ENCODE data around the gene JADE3. TPM values are rescaled to one million over a fixed set of nuclear protein-coding genes. Genes with fewer than 3 reads are reported as not detected.

JADE3 gene
- total RNA-seq, 2 experiments from 2014 or later = 0.64 to 0.96 TPM

DNA sequence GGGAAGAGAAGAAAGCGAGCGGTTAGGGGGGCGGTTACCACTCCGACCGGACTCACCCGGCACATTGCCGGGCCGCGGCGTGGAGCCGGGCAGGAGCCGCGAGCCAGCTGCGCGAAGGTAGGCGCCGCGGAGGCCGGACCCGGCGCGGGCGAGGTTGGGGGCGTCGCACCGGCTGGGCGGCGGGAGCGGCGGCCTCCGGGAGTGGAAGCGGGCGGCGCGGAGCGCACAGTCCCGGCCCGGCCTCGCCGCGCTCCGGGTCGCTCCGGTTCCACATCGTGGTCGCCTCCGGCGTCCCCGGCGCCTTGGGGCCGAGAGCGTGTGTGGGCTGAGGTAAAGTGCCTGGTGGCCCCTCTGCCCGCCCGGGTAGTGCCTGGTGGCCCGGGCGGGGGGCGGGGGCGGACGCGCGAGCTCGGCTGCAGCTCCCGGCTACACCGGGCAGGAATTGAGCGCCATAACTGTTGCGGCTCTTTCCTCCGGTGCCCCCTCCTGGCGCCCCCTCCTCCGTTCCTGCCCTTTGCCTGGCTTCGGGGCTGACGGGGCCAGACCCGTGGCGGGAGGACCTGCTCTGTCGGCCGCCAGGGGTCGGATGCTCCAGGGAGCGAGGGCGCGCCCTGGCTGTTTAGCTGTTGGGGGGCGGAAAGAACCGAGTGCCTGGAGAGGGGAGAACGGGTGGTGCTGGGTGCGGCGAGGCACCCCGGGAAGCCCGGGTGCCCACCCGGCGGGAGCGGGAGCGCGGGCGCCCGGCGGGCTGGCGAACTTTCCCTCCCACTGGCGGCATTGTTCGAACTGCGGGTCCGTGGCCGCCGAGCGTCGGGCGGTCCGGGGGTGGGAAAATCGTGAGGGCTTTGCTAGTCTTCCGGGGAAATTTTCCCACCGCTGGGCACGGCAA is 626 bp downstream of the JADE3 start:
- CTCF ChIA-PET = interaction anchor here (0.5 to 2.1 kb wide), 3 partner anchors 9 to 633 kb away, joined by 3 to 7 read pairs (median 3); no protein-coding TSS in a partner anchor
- POLR2A ChIA-PET = no interaction called here

GRCh38 chrX:46913667-46914066 is 1.4 kb downstream of the JADE3 start:
- no peak for DNase-seq
- H3K4me1 Mint-ChIP-seq = peaks cover 8% of the 10 kb centered on the region
- H3K27ac Mint-ChIP-seq = no peak overlapping the region
- peaks cover 61% of the 10 kb centered on the region for H3K27me3 Mint-ChIP-seq
- peak overlapping the region; percentile 73 for H3K4me3 Mint-ChIP-seq
- H3K9me3 Mint-ChIP-seq = no peaks in the 10 kb centered on the region
- POLR2A ChIA-PET = no interaction called here
- CTCF ChIA-PET = interaction anchor here (0.5 to 2.1 kb wide), 4 partner anchors 9 to 632 kb away, joined by 3 to 7 read pairs (median 4); no protein-coding TSS in a partner anchor
- H3K36me3 Mint-ChIP-seq (ENCODE audit: low read depth) = peaks cover 2% of the 10 kb centered on the region

More for the DNA sequence above, 626 bp downstream of the JADE3 start:
- Mint-ChIP-seq H3K4me3 (peak overlapping the region; percentile 73), H3K9me3 (no peaks in the 10 kb centered on the region), H3K27me3 (peaks cover 65% of the 10 kb centered on the region), H3K27ac (no peak overlapping the region), H3K36me3 (ENCODE audit: low read depth) (peaks cover 2% of the 10 kb centered on the region), H3K4me1 (peaks cover 8% of the 10 kb centered on the region)
- peak; percentile 18 for DNase-seq

DNA sequence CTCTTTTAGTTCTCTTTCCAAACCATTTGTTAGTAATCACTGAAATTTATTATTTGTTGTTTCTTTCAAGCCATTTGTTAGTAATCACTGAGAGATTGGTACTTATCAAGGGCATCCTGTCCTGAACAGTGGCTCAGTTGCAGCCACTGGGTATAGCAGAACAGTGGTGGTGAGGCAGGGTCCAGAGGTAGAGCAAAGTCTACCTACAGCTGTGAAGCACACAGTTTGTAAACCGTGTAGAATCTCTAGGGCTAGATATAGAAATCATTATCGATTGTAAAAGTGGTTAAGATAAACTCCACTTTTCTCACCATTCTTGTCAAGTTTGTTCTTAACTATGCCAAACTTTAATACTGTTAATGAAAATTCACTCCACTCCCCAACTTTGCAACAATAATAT is 4.1 kb downstream of the JADE3 start:
- Mint-ChIP-seq H3K9me3 (no peaks in the 10 kb centered on the region), H3K4me3 (no peak overlapping the region), H3K27me3 (peaks cover 46% of the 10 kb centered on the region), H3K27ac (no peak overlapping the region), H3K36me3 (ENCODE audit: low read depth) (peaks cover 2% of the 10 kb centered on the region), H3K4me1 (peaks cover 8% of the 10 kb centered on the region)
- ChIA-PET CTCF (interaction anchor here (0.5 kb wide), 1 partner anchor 96 kb away, joined by 7 read pairs; no protein-coding TSS in a partner anchor), POLR2A (no interaction called here)
- DNase-seq = no peak

DNA sequence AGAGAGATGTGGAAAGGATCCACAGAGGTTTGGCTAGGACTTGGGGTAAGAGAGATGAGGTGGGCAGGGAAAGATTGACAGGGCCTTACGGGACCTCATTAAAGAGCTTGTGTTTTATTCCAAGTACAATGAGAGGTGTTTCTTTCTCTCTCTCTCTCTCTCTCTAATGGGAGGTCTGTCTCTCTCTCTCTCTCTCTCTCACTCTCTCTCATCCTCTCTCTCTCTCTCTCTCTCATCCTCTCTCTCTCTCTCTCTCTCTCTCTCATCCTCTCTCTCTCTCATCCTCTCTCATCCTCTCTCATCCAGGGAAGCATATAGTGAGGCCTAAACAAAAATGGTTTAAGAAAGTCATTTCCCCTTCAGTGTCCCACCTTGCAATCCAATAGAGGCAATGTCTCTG is 5.4 kb downstream of the JADE3 start:
- Mint-ChIP-seq H3K9me3 (no peaks in the 10 kb centered on the region), H3K4me3 (no peak overlapping the region), H3K27ac (no peak overlapping the region), H3K4me1 (peaks cover 8% of the 10 kb centered on the region), H3K36me3 (ENCODE audit: low read depth) (peaks cover 2% of the 10 kb centered on the region), H3K27me3 (peaks cover 42% of the 10 kb centered on the region)
- DNase-seq = no peak
- ChIA-PET CTCF (interaction anchor here (0.9 kb wide), 1 partner anchor 14 kb away, joined by 3 read pairs; no protein-coding TSS in a partner anchor), POLR2A (no interaction called here)

GRCh38 chrX:46918434-46918833 is 6.2 kb downstream of the JADE3 start:
- H3K9me3 Mint-ChIP-seq = no peaks in the 10 kb centered on the region
- peaks cover 7% of the 10 kb centered on the region for H3K4me1 Mint-ChIP-seq
- POLR2A ChIA-PET = no interaction called here
- CTCF ChIA-PET = interaction anchor here (1.0 kb wide), 1 partner anchor 10 kb away, joined by 3 read pairs; no protein-coding TSS in a partner anchor
- no peak for DNase-seq
- H3K27me3 Mint-ChIP-seq = peaks cover 42% of the 10 kb centered on the region
- H3K36me3 Mint-ChIP-seq (ENCODE audit: low read depth) = peaks cover 2% of the 10 kb centered on the region
- H3K27ac Mint-ChIP-seq = no peak overlapping the region
- no peak overlapping the region for H3K4me3 Mint-ChIP-seq

DNA sequence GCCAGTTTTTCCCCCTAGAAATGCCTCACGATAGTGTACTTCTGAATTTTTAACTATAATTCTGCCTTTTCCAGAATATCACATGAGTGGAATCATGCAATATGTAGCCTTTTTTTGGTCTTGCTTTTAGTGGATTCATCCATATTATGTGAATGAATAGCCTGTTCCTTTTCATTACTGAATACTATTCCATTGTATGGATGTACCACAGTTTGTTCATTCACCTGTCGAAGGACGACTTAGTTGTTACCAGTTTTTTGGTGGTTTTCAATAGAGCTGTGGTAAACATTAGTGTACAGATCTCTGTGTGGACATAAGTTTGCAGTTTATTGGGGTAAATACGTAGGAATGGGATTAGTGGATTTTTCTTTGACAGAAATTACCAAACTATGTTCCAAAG is 8.0 kb downstream of the JADE3 start:
- ChIA-PET CTCF (no interaction called here), POLR2A (no interaction called here)
- no peak overlapping the region for H3K27ac Mint-ChIP-seq
- DNase-seq = no peak
- no peak overlapping the region for H3K4me3 Mint-ChIP-seq
- H3K9me3 Mint-ChIP-seq = no peaks in the 10 kb centered on the region
- no peaks in the 10 kb centered on the region for H3K4me1 Mint-ChIP-seq
- no peaks in the 10 kb centered on the region for H3K36me3 Mint-ChIP-seq (ENCODE audit: low read depth)
- H3K27me3 Mint-ChIP-seq = peaks cover 24% of the 10 kb centered on the region

- no peaks in the 10 kb centered on the region for H3K36me3 Mint-ChIP-seq (ENCODE audit: low read depth)
- DNase-seq = no peak
- POLR2A ChIA-PET = no interaction called here
- no peak overlapping the region for H3K27ac Mint-ChIP-seq
- CTCF ChIA-PET = no interaction called here
- no peaks in the 10 kb centered on the region for H3K4me1 Mint-ChIP-seq
- H3K9me3 Mint-ChIP-seq = no peaks in the 10 kb centered on the region
- no peak overlapping the region for H3K4me3 Mint-ChIP-seq
- H3K27me3 Mint-ChIP-seq = peaks cover 7% of the 10 kb centered on the region
Observed at GRCh38 chrX:46922611-46923010, 10.4 kb downstream of the JADE3 start.

DNA sequence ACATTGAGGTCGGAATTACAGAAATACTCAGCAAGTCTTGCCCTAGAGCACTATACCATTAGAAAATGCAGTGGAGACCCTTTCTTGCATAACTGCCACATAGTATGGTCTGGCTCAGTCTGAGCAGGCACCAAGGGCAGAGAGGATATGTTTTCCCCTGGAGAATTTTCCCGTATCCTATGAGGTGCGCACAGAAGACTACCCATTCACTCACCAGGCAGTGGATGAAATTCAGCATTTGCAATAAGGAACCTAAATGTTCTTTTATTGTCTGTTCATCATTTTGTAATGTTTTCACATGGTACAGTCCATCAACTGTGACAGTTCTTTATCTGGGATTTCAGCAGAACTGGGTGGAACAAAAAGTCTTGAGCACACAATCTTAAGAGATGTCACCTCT is 15.5 kb downstream of the JADE3 start:
- H3K27me3 Mint-ChIP-seq = peaks cover 3% of the 10 kb centered on the region
- ChIA-PET CTCF (no interaction called here), POLR2A (no interaction called here)
- H3K27ac Mint-ChIP-seq = no peak overlapping the region
- H3K36me3 Mint-ChIP-seq (ENCODE audit: low read depth) = no peaks in the 10 kb centered on the region
- H3K4me3 Mint-ChIP-seq = no peak overlapping the region
- H3K4me1 Mint-ChIP-seq = no peaks in the 10 kb centered on the region
- DNase-seq = no peak
- no peaks in the 10 kb centered on the region for H3K9me3 Mint-ChIP-seq

GRCh38 chrX:46929439-46930261 is 17.4 kb downstream of the JADE3 start:
- peaks cover 3% of the 10 kb centered on the region for H3K27me3 Mint-ChIP-seq
- H3K4me3 Mint-ChIP-seq = no peak overlapping the region
- H3K4me1 Mint-ChIP-seq = no peaks in the 10 kb centered on the region
- H3K36me3 Mint-ChIP-seq (ENCODE audit: low read depth) = no peaks in the 10 kb centered on the region
- ChIA-PET POLR2A (no interaction called here), CTCF (interaction anchor here (1.0 to 1.5 kb wide), 3 partner anchors 10 to 16 kb away, joined by 3 read pairs; no protein-coding TSS in a partner anchor)
- H3K9me3 Mint-ChIP-seq = no peaks in the 10 kb centered on the region
- H3K27ac Mint-ChIP-seq = no peak overlapping the region
- no peak for DNase-seq

GRCh38 chrX:46935295-46935694 is 23.1 kb downstream of the JADE3 start:
- CTCF ChIA-PET = no interaction called here
- Mint-ChIP-seq H3K9me3 (no peaks in the 10 kb centered on the region), H3K4me1 (no peaks in the 10 kb centered on the region), H3K36me3 (ENCODE audit: low read depth) (no peaks in the 10 kb centered on the region), H3K27me3 (peaks cover 2% of the 10 kb centered on the region), H3K4me3 (no peak overlapping the region), H3K27ac (no peak overlapping the region)
- POLR2A ChIA-PET = no interaction called here
- no peak for DNase-seq

DNA sequence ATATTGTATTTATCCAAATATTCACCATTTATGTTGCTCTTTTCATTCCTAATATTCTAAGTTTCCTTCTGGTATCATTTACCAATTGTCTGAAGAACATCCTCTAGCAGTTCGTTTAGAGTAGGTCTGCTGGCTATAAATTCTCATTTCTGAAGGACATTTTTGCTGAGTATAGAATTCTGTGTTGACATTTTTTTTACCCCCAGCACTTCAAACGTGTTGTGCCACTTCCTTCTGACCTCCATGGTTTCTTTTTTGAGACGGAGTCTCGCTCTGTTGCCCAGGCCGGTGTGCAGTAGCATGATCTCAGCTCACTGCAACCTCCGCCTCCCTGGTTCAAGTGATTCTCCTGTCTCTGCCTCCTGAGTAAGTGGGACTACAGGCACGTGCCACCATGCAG is 26.4 kb downstream of the JADE3 start:
- Mint-ChIP-seq H3K4me1 (no peaks in the 10 kb centered on the region), H3K27me3 (peaks cover 2% of the 10 kb centered on the region), H3K9me3 (no peaks in the 10 kb centered on the region), H3K36me3 (ENCODE audit: low read depth) (no peaks in the 10 kb centered on the region), H3K27ac (no peak overlapping the region), H3K4me3 (no peak overlapping the region)
- POLR2A ChIA-PET = no interaction called here
- no peak for DNase-seq
- CTCF ChIA-PET = no interaction called here

GRCh38 chrX:46941341-46941740 is 29.1 kb downstream of the JADE3 start:
- ChIA-PET CTCF (interaction anchor here (0.6 kb wide), 1 partner anchor 38 kb away, joined by 6 read pairs; no protein-coding TSS in a partner anchor), POLR2A (no interaction called here)
- no peak overlapping the region for H3K4me3 Mint-ChIP-seq
- no peaks in the 10 kb centered on the region for H3K9me3 Mint-ChIP-seq
- H3K4me1 Mint-ChIP-seq = no peaks in the 10 kb centered on the region
- H3K27me3 Mint-ChIP-seq = peaks cover 2% of the 10 kb centered on the region
- H3K27ac Mint-ChIP-seq = no peak overlapping the region
- no peaks in the 10 kb centered on the region for H3K36me3 Mint-ChIP-seq (ENCODE audit: low read depth)
- no peak for DNase-seq

DNA sequence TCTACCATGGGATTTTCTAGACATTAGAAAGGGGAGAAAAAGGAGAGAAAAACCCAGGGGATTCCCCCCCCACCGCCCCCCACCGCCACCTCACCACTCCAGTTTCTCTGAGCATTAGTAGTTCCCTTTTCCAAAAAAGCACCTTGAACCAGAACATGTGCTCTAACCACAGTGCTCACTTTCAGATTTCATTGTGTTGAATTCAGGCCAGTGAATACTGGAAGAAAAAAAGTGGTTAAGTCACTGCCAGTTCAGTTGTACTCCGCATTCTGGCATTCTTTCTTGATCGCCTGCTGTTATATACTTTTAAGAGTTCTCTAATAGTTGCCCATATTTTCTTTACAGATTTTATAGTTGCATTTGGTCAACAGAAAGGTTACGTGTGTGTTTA is 40.9 kb downstream of the JADE3 start:
- Mint-ChIP-seq H3K27me3 (no peaks in the 10 kb centered on the region), H3K4me3 (no peak overlapping the region), H3K27ac (no peak overlapping the region), H3K36me3 (ENCODE audit: low read depth) (no peaks in the 10 kb centered on the region), H3K9me3 (no peaks in the 10 kb centered on the region), H3K4me1 (no peaks in the 10 kb centered on the region)
- DNase-seq = no peak
- ChIA-PET CTCF (no interaction called here), POLR2A (no interaction called here)

Measured in activated CD4-positive, alpha-beta T cell treated with anti-CD3 and anti-CD28 coated beads, Interleukin-2, amount 10 ng/mL, durations not matched to agents 7 days and 5 days (primary cell).